ENCODE results near the gene SOAT2. TPM values are rescaled to one million over a fixed set of nuclear protein-coding genes. Genes with fewer than 3 reads are reported as not detected.

The SOAT2 gene
- 0.06 TPM in 1 of 2 replicates, not detected in the other for total RNA-seq (2014; rRNA removed; shearing (Covaris generic))

- no peak for DNase-seq (ENCODE audit: low spot score)
Measured at GRCh38 chr12:53102883-53103807, at the start of gene SOAT2. Gene SOAT2, plus strand, starts transcription at chr12:53103486. Its CDS starts 92 bp downstream, at chr12:53103578.

GRCh38 chr12:53054112-53054878 is 49.0 kb upstream of the SOAT2 start:
- DNase-seq (ENCODE audit: low spot score) = no peak

- DNase-seq (ENCODE audit: low spot score) = no peak
Measured at GRCh38 chr12:53055471-53056266, 47.6 kb upstream of the SOAT2 start.

GRCh38 chr12:53056296-53056695 is 47.0 kb upstream of the SOAT2 start:
- DNase-seq (ENCODE audit: low spot score) = no peak

GRCh38 chr12:53056901-53057300 is 46.4 kb upstream of the SOAT2 start:
- DNase-seq (ENCODE audit: low spot score) = no peak

GRCh38 chr12:53057816-53058500 is 45.3 kb upstream of the SOAT2 start:
- no peak for DNase-seq (ENCODE audit: low spot score)

GRCh38 chr12:53058674-53059433 is 44.4 kb upstream of the SOAT2 start:
- no peak for DNase-seq (ENCODE audit: low spot score)

- DNase-seq (ENCODE audit: low spot score) = no peak
Measured at GRCh38 chr12:53059434-53060063, 43.7 kb upstream of the SOAT2 start.

GRCh38 chr12:53060064-53060720 is 43.1 kb upstream of the SOAT2 start:
- no peak for DNase-seq (ENCODE audit: low spot score)

- DNase-seq (ENCODE audit: low spot score) = no peak
Measured at GRCh38 chr12:53060721-53061276, 42.5 kb upstream of the SOAT2 start.

- no peak for DNase-seq (ENCODE audit: low spot score)
Measured at GRCh38 chr12:53061404-53062010, 41.8 kb upstream of the SOAT2 start.

GRCh38 chr12:53062011-53062961 is 41.0 kb upstream of the SOAT2 start:
- DNase-seq (ENCODE audit: low spot score) = no peak

GRCh38 chr12:53062977-53063707 is 40.1 kb upstream of the SOAT2 start:
- DNase-seq (ENCODE audit: low spot score) = no peak

- no peak for DNase-seq (ENCODE audit: low spot score)
Measured at GRCh38 chr12:53063708-53064612, 39.3 kb upstream of the SOAT2 start.

- no peak for DNase-seq (ENCODE audit: low spot score)
Measured at GRCh38 chr12:53064613-53065436, 38.5 kb upstream of the SOAT2 start.

All from H4 (cell line).